ENCODE measurements around the gene NRP2.

- no peak for TF ChIP-seq YY1 (IDR thresholded peaks at IDR 0.05; ENCODE audit: insufficient read depth, insufficient read length)
- TF ChIP-seq SUZ12 (IDR thresholded peaks at IDR 0.05; ENCODE audit: extremely low read depth, insufficient read depth, insufficient read length), result no peak
These were observed 80.6 kb downstream of the NRP2 start for GRCh38 chr2:205762881-205763280.

Measured in NT2/D1 (cell line).